T-helper 1 cell treated with Interleukin-12 subunit alpha and Interleukin-12 subunit beta and Interleukin-4 antibody, amounts not matched to agents 30 ng/mL and 1 ng/mL, for 36 hours (primary cell): Measurements from ENCODE around the gene GHR. TPM values are rescaled to one million over a fixed set of nuclear protein-coding genes. Genes with fewer than 3 reads are reported as not detected.

ENCODE experiments used
- intact Hi-C: fragments of 100-400 bp; cut with micrococcal nuclease; formaldehyde crosslinking; loops from one replicate; pipeline ENCODE4 v1.15.1; 2024
- total RNA-seq: library from RNA; stranded (reverse); gene quantifications from 2 replicates; pipeline ENCODE4 v1.2.3, GENCODE V29; 2022

Gene GHR
- total RNA-seq, 1 donor from 2014 or later = not detected

DNA sequence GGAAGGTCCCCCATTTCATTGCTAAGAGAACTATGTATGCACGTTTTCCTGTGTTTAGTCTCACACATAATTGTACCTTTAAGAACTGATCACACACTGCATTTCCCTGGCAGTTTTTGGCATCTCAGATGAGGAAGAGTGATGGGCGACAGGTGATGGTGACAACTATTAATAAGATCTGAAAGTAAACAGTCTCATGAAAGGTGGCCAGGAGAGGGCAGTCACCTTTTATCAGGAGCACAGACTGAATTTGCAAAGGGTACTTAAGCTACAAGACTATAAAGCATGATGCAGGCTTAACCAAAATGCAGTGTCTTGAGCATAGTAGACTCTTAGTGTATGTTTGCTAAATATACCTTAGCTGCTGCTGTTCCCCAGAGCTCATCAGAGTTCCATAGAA lies 91.5 kb downstream of the GHR start:
- intact Hi-C loops = loop anchor here (1.0 kb wide), 1 partner anchor 253 kb away; no protein-coding TSS in a partner anchor

DNA sequence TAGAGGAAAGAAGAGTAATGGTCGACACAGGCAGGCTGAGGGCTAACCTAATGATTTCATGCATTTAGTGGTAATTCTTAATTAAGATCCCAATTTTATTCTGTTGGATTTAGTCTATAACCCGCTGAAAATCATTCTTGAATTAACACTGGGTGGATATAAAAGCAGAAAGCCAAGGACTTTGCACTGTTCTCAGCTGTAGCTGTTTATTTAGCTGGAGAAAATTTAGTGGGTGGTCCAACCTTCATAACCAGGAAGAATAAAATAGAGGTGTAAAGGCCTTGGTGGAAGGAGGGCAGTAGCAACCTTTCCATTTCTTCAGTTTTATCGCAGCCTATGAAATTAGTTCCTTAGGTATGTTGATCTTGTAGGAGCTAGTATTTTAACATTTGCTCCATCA lies 92.3 kb downstream of the GHR start:
- intact Hi-C loops = loop anchor here (1.0 kb wide), 1 partner anchor 252 kb away; no protein-coding TSS in a partner anchor

GRCh38 chr5:42516282-42517042 lies 93.2 kb downstream of the GHR start:
- intact Hi-C loops = no loop called here

- intact Hi-C loops = no loop called here
Measured at GRCh38 chr5:42517164-42517563, 93.9 kb downstream of the GHR start.

DNA sequence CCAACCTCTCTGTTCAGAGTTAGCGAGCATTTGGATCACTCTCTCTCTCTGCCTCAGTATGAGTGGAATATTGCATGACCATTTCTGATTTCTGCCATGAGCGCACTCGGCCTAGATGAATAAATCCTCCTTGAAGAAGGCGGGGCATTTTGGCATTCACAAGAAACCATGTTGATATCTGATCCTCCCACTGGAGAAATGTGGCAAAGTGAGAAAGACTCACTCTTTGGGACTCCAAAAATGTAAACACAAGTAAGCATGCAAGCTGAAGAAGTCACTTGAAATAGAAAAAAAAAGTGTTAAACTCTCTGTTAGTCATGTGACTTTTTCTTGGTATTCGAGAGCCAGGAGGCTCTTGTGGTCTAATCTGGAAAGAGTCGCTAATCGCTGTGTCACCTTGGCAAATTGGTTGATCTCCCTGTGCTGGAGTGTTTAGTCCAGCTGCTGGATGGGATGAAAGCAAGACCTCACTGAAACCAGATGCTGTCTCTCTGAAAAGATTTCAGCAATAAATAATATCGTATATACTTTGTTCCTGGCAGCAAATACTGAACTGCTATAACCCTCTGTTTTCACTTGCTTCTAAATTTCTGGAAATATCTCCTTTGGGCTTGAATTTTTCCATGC lies 95.5 kb downstream of the GHR start:
- intact Hi-C loops = no loop called here

DNA sequence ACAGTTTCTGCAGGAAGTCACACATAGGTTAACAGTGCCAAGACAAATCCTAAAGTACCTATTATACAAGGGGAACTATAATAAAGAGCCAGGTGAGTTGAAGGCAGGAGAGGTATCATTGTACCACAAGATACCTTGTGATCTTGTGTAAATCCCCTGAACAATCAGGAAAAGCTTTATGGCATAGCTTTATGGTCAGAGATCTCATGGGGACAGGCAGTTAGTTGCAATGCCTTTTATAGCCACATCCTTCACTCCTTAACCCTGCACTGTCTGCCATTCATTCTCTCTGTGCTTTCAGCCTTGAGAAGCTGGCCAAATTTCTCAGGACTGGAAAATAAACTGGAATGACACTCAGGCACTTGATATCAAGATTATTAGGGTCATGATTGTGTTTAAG lies 97.0 kb downstream of the GHR start:
- intact Hi-C loops = no loop called here

GRCh38 chr5:42520957-42521356 lies 97.7 kb downstream of the GHR start:
- intact Hi-C loops = no loop called here

DNA sequence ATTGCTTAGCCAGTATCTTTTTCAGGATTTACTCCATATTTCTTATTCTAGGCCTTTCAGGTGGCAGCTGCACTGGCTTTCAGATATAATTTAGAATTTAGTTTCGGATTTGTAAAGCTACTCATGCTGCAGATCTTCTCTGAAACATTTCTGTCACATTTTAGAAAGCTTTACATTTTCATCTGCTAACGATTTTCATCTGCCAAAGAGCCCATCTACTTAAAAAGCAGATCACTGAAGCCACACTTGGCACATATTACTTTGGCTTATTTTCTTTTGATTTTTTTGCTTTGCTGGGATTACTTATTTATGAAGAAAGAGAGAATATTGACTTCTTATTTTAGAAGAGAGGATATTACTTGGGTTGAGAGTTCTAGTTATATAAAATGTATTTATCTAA lies 98.2 kb downstream of the GHR start:
- intact Hi-C loops = no loop called here

GRCh38 chr5:42522783-42523182 lies 99.5 kb downstream of the GHR start:
- intact Hi-C loops = no loop called here

- intact Hi-C loops = no loop called here
Measured at GRCh38 chr5:42526179-42526578, 102.9 kb downstream of the GHR start.

DNA sequence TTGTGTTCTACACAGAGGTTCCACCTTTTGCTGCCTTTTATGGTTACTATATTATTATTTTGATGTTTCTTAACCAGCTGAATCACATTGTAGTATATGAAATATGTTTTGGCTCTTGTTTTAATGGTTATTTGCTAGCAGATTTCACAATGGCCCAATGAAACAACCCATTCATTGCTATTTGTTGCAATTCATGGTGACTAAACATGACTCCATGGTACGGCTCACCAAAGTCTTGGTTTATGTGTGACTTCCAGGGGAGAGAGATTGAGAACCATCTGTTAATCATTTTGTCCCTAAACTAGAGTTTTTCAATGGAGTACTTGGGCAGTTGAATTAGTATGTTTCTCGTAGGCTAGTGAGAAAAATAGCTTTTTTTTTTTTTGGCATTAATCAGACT lies 108.4 kb downstream of the GHR start:
- intact Hi-C loops = no loop called here

DNA sequence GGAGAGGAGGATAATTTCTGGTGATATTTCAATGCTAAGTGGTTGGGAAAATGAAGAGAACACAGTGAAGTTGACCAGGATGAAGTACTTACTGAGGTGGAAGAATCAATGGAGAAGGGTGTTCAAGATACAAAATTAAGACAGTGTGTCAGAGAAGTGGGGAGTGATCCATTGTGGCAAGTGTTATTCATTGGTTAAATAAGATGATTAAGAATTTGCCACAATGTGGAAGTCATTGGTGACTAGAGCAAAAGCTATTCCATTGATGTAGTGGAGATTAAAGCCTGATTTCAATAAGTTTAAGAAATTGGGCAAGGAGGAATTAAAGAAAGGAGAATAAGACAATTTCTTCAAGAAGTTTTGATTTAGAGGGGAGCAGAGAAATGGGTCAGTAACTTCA lies 118.9 kb downstream of the GHR start:
- intact Hi-C loops = no loop called here

DNA sequence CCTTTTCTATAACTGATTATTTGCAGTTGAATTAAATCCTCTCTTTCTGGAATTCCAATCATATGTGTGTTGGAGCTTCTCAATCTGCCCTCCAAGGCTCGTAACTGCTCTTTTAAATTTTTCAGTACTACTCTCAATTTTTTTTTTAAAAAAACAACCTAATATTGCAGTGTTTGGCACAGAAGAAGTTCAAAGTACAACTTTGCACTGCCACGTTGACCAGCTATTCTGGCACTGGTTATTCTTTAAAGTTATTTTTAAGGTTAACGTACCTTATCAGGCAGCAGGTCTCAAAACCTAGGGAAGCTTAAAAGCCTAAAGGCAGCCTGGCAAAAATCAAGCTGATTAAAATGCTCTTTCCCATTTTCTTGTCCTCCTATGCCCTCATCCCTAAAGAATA lies 120.5 kb downstream of the GHR start:
- intact Hi-C loops = no loop called here

DNA sequence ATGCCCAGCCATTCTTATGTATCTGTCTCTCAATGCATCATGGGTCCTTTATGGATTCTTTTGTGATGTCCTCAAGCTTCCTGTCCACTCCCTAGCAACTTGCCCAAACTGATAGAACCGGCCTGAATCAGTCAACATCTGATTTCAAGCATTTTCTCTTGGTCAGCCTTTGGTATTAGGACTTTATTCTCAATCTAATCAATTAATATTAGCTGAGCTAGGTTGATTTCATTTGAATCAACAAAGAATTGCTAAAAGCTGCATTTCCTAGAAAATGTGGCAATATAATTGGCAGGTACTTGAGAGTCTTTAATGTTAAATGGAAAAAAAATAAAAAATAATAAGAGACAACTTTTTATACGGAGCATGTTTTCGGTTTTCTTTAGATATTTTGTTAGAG lies 121.8 kb downstream of the GHR start:
- intact Hi-C loops = no loop called here

DNA sequence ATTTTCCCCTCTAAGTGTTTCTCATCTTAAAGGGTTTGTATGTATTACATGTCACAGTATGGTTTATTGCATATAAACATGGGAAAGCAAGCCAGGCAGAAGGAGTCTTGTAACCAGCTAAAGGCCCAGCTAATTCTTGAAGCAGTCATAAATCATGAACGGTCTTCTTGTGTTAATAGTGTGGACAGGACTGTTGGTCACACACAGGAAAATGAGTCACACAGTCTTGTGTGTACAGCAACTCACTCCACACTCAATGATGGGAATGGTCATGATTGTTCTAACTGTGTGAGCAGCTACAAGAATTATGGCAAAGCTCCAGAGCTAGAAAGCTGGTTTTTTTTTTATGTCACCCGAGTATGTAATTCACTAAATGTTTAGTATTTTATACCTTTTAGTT lies 123.9 kb downstream of the GHR start:
- intact Hi-C loops = no loop called here

DNA sequence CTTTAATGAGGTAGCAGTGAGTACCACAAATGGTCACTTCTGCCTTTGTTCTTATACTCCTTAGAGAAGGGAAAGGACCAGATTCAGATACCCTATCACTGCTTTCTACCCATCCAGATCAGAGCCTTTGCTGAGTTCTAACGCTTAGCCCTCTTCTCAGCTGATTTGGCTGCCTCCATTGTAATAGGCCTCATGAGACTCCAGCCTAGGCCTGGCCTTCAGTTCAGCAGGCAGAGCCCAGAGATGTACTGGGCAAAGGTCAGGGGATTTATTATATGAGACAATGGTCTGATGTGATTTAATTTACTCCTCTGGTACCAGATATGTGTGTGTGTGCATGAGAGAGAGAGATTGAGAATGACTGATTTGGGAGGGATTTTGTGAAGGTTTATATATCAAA lies 124.7 kb downstream of the GHR start:
- intact Hi-C loops = no loop called here

GRCh38 chr5:42552597-42552996 lies 129.4 kb downstream of the GHR start:
- intact Hi-C loops = no loop called here

DNA sequence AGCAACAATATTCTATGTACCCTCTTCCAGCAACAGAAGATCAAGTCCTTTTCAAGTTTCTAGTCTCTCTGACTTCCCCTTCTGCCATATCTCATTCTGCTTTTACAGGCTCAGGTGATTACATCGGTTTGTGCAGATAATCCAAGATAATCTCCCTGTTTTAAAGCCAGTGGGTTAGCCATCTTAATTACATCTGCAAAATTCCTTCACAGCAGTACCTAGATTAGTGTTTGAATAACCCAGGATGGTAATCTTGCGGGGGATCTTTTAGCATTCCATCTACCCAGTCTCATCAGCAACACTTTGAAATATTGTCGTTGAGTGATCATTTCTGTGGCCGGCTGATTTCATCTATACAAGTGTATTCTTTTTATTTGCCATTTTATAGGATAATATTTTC lies 130.2 kb downstream of the GHR start:
- intact Hi-C loops = no loop called here

DNA sequence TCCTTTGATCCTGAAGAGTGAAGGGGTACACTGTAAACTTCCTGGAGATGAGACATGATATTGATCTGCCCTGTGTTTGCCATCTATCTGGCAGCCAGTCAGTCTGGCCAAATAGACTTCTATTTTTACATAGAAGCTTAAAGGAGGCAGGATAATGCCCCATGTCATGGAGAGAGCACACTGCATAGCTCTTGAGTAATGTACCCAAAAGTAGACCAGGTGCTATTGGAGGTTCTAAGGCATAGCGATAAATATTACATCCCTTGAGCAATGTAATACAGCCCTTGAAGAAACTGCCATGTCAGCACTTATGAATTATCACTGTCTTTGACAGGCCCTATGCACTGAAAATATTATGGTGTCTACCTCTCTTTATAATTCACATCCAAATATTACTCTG lies 131.8 kb downstream of the GHR start:
- intact Hi-C loops = no loop called here

DNA sequence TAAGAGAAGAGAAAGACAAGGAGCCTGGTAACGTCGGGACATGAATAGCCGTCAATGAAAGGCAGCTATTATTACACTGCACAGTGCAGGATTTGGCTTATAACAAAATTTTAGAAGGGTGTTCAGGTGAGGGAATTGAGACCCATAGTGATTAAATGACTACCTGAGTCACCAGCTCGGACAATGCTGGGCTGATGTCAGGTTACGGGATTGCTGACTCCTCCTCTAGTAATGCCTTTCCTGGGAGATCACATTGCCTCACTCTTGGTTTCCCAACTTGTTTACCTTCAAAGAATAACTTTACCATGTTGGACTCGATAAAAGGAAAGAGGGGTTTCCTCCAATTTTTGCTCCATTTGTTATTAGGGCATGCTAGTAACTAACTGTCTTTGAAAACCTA lies 132.6 kb downstream of the GHR start:
- intact Hi-C loops = no loop called here

- intact Hi-C loops = no loop called here
Measured at GRCh38 chr5:42557689-42558088, 134.4 kb downstream of the GHR start.

DNA sequence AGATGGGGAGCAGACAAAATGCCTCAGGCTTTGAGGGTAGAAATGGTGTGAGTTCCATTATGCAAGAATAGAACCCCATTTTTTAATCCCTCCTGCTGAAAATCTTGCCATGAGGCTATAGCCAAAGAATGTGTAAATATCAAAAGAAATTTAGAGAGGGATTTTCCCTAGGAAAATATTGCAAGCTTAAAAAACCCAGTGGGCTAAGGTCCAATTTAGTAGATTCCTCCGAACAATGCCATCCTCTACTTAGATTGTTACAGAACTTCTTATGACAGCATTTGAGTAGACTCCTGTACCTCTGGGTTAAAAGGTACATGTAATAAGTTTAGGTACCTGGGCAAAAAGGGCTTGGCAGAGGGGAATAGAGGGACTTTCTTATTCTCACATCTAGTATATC lies 138.4 kb downstream of the GHR start:
- intact Hi-C loops = no loop called here

GRCh38 chr5:42564689-42565356 lies 141.6 kb downstream of the GHR start:
- intact Hi-C loops = no loop called here
